Measurements from ENCODE around the gene CA12. TPM values are rescaled to one million over a fixed set of nuclear protein-coding genes. Genes with fewer than 3 reads are reported as not detected.

Gene CA12
- total RNA-seq, 4 donors from 2014 or later = 22.1 to 79.6 (median 37.0) TPM

DNA sequence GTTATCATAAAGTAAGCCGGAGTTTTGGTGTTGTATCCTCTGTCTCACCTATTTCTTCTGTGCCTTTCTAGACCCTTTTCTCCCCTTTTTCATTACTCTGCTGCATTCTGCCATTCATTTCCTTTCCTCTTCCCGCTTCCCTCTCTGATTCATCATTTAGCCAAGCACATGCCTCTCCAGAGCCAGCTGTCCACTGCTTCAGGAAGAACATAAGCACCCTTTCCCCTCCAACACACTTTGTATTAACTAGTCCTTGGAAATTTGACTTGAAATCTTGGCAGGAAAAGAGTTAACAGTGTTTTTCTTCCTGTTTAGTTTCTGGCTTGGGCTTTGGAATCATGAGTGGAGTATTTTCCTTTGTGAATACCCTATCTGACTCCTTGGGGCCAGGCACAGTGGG, 94.5 kb downstream of the CA12 start:
- Histone ChIP-seq H3K27me3 (no peaks in the 10 kb centered on the region), H3K9me3 (no peaks in the 10 kb centered on the region), H3K4me1 (peaks cover 0 to 4% (median 0%) of the 10 kb centered on the region in 4 donors), H3K27ac (no peak overlapping the region), H3K36me3 (peaks cover 0 to 2% (median 0%) of the 10 kb centered on the region in 3 donors), H3K4me3 (no peak overlapping the region)
- DNase-seq = no peak
- no peak for TF ChIP-seq CTCF (IDR thresholded peaks at IDR 0.05)
- no peak for TF ChIP-seq POLR2A (IDR thresholded peaks at IDR 0.05)

DNA sequence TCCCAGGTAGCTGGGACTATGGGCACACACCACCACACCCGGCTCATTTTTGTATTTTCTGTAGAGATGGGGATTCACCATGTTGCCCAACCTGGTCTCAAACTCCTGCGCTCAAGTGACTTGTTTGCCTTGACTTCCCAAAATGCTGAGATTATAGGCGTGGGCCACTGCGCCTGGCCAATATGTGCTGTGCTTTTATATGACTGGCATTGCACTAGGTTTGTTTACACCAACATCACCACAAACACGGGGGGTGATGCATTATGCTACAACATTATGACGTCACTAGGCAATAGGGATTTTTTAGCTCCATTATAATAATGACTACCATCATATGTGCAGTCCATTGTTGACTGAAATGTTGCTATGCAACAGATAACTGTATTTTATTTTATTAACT, 97.3 kb downstream of the CA12 start:
- TF ChIP-seq CTCF (IDR thresholded peaks at IDR 0.05) = no peak
- TF ChIP-seq POLR2A (IDR thresholded peaks at IDR 0.05) = no peak
- H3K4me1 ChIP-seq = peaks cover 0 to 4% (median 0%) of the 10 kb centered on the region in 4 donors
- H3K27ac ChIP-seq = no peak overlapping the region
- no peaks in the 10 kb centered on the region for H3K27me3 ChIP-seq
- H3K36me3 ChIP-seq = peaks cover 0 to 2% (median 0%) of the 10 kb centered on the region in 3 donors
- no peak overlapping the region for H3K4me3 ChIP-seq
- no peaks in the 10 kb centered on the region for H3K9me3 ChIP-seq
- DNase-seq = no peak

DNA sequence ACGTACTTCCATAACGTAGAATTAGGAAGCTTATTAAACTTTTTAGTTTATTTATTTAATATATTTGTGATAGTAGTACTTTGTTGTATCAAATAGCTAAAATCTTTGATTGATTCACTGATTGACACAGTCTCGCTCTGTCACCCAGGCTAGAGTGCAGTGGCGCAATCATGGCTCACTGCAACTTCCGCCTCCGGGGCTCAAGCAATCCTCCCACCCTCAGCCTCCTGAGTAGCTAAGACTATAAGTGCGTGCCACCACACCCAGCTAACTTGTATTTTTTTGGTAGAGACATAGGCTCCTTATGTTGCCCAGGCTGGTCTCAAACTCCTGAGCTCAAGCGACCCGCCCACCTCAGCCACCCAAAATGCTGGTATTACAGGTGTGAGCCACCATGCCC, 98.5 kb downstream of the CA12 start:
- TF ChIP-seq POLR2A (IDR thresholded peaks at IDR 0.05) (no peak), CTCF (IDR thresholded peaks at IDR 0.05) (no peak)
- no peaks in the 10 kb centered on the region for H3K27me3 ChIP-seq
- H3K36me3 ChIP-seq = peaks cover 0 to 2% (median 0%) of the 10 kb centered on the region in 3 donors
- H3K9me3 ChIP-seq = no peaks in the 10 kb centered on the region
- peaks cover 0 to 4% (median 1%) of the 10 kb centered on the region in 4 donors for H3K4me1 ChIP-seq
- no peak overlapping the region for H3K27ac ChIP-seq
- no peak overlapping the region for H3K4me3 ChIP-seq
- no peak for DNase-seq

DNA sequence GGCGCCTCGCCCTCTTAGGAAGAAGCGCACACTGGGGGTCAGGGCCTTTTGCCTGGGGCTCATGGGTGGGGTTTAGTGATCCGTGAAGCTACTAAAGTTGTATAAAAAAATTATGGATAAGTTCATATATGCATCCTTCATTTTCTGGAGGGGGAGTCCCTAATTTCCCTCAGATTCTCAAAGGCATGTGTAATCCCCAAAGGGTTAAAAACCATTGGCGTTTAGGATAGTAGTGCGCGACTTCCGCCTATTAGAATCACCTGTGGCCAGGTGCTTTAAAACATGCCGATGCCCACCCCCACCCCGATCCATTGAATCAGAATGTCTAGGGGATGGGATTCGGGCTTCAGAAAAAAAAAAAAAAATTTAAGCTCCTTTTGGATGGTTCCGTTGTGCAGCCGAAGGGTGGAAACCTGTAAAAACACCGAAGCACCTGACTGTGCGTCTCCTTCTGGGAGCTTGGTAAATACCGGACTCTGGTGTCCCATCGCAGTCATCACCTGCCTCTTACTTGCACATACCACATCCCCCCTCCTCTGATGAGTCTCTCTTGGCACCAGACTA, 103.7 kb downstream of the CA12 start:
- no peak for DNase-seq
- peaks cover 0 to 7% (median 2%) of the 10 kb centered on the region in 4 donors for H3K4me1 ChIP-seq
- H3K36me3 ChIP-seq = no peaks in the 10 kb centered on the region
- H3K27ac ChIP-seq = peak overlapping the region; percentile 76 to 89 (median 85)
- peak overlapping the region; percentile 83 to 91 (median 86) for H3K4me3 ChIP-seq
- no peaks in the 10 kb centered on the region for H3K27me3 ChIP-seq
- H3K9me3 ChIP-seq = no peaks in the 10 kb centered on the region
- TF ChIP-seq POLR2A (IDR thresholded peaks at IDR 0.05) (no peak), CTCF (IDR thresholded peaks at IDR 0.05) (no peak)

- Histone ChIP-seq H3K4me1 (peaks cover 0 to 7% (median 2%) of the 10 kb centered on the region in 4 donors), H3K9me3 (no peaks in the 10 kb centered on the region), H3K27me3 (no peaks in the 10 kb centered on the region), H3K36me3 (no peaks in the 10 kb centered on the region), H3K27ac (peak within 1 kb of the TSS; percentile 76 to 89 (median 85)), H3K4me3 (peak within 1 kb of the TSS; percentile 83 to 91 (median 86))
- peak; percentile 86 to 93 (median 90) for DNase-seq
- TF ChIP-seq POLR2A (IDR thresholded peaks at IDR 0.05) = peak; percentile 24 to 47
- peak in 1 of 6 experiments; percentile 4 for TF ChIP-seq CTCF (IDR thresholded peaks at IDR 0.05)
Measured at GRCh38 chr15:63277038-63277892, 104.4 kb downstream of the CA12 start, which contains the start of gene APH1B. APH1B (plus strand) TSS chr15:63277605; CDS start chr15:63277624, 19 bp downstream.

All from Peyer's patch (tissue), 4 donors.